HCT116 (cell line): Measurements from ENCODE around the gene SDE2. TPM values are rescaled to one million over a fixed set of nuclear protein-coding genes. Genes with fewer than 3 reads are reported as not detected.

Experiments
- ATAC-seq: fragments of 200-7000 bp; cut with Tn5 transposase; 2 replicates; pipeline ENCODE4 v1.9.1; 2020; ENCODE audit warnings: mild to moderate bottlenecking, moderate library complexity
- BruUV-seq: library from RNA; stranded (reverse); fragments of 400-500 nt; replicated peaks from 2 replicates; lab custom pipeline; 2021; lab: Mats Ljungman, UMichigan
- CTCF ChIA-PET: fragments of 300-600 bp; sonication (Branson Sonifier 250); formaldehyde crosslinking; loops from one replicate; lab custom pipeline; 2021; ENCODE audit warnings: antibody characterized with exemption; lab: Charles Lee
- POLR2A ChIA-PET: fragments of 300-600, 350-600 bp; sonication (Branson Sonifier 250); formaldehyde crosslinking; loops from one replicate; lab custom pipeline; 2021; ENCODE audit warnings: antibody characterized with exemption; lab: Charles Lee
- RAD21 ChIA-PET, 2 experiments: fragments of 300-600 bp; sonication (Branson Sonifier 250); formaldehyde crosslinking; loops; one replicate each; lab custom pipeline; 2023; ENCODE audit warnings: low total read pairs in 2 of 2; ENCODE audit not compliant: uncharacterized antibody in 2 of 2, unreplicated experiment in 2 of 2, low non-redundant PET in 1 of 2; lab: Charles Lee
- DNase-seq: peaks from one replicate; pipeline ENCODE4 v3.0.0-alpha.2; 2010; ENCODE audit warnings: low read depth, low spot score
- H2AFZ ChIP-seq: fragments of 200-600 bp; shearing (Covaris generic), sonication (generic); 2 replicates; pipeline ENCODE4 v1.6.1; 2017; ENCODE audit warnings: low read depth, mixed run types, mixed read lengths, antibody characterized with exemption, low read length; ENCODE audit not compliant: poor library complexity, severe bottlenecking
- H3K27ac ChIP-seq: 2 replicates; pipeline ENCODE4 v1.5.1; 2012; ENCODE audit warnings: low read depth, low read length
- H3K27me3 ChIP-seq: fragments of 200-600 bp; sonication (generic); 2 replicates; pipeline ENCODE4 v1.6.1; 2016; ENCODE audit warnings: mixed run types, low read length, mixed read lengths; ENCODE audit not compliant: insufficient read depth
- H3K36me3 ChIP-seq, 2 experiments: fragments of 200-500 bp in 1 of 2; fragments of 200-600 bp in 1 of 2; sonication (Bioruptor generic) in 1 of 2; sonication (generic) in 1 of 2; 2 replicates each; pipeline versions ENCODE4 v1.5.1 to v1.6.1; 2014 to 2016; ENCODE audit warnings: low read length in 2 of 2, inconsistent platforms in 1 of 2, mixed read lengths in 1 of 2, mixed run types in 1 of 2; ENCODE audit not compliant: insufficient read depth in 2 of 2, control insufficient read depth in 1 of 2
- H3K4me1 ChIP-seq, 2 experiments: fragments of 200-600 bp in 1 of 2; sonication (generic) in 1 of 2; 2 replicates each; pipeline versions ENCODE4 v1.5.1 to v1.6.1; 2012 to 2017; ENCODE audit warnings: low read length in 2 of 2, inconsistent platforms in 1 of 2, mild to moderate bottlenecking in 1 of 2, mixed read lengths in 1 of 2, mixed run types in 1 of 2, moderate library complexity in 1 of 2; ENCODE audit not compliant: insufficient read depth in 2 of 2, control insufficient read depth in 1 of 2
- H3K4me2 ChIP-seq: fragments of 200-600 bp; sonication (generic); 2 replicates; pipeline ENCODE4 v1.6.1; 2017; ENCODE audit warnings: mixed run types, low read length, mixed read lengths
- H3K4me3 ChIP-seq, 2 experiments: fragments of 200-600 bp in 1 of 2; sonication (generic) in 1 of 2; replicated peaks in 1 of 2; 2 replicates each; pipeline ENCODE4 v1.5.1; 2011 to 2016; ENCODE audit warnings: low read length in 2 of 2, control low read depth in 1 of 2, low read depth in 1 of 2, mild to moderate bottlenecking in 1 of 2, mixed read lengths in 1 of 2, mixed run types in 1 of 2
- H3K79me2 ChIP-seq: fragments of 200-600 bp; sonication (generic); 2 replicates; pipeline ENCODE4 v1.6.1; 2017; ENCODE audit warnings: mild to moderate bottlenecking, mixed run types, low read length, moderate library complexity, mixed read lengths; ENCODE audit not compliant: insufficient read depth
- H3K9ac ChIP-seq: fragments of 200-600 bp; sonication (generic); 2 replicates; pipeline ENCODE4 v1.6.1; 2016; ENCODE audit warnings: low read length, mixed read lengths
- H3K9me2 ChIP-seq: fragments of 200-600 bp; sonication (generic), shearing (Covaris generic); 2 replicates; pipeline ENCODE4 v1.6.1; 2017; ENCODE audit warnings: mixed run types, mild to moderate bottlenecking, moderate library complexity; ENCODE audit not compliant: insufficient read depth
- H3K9me3 ChIP-seq, 2 experiments: fragments of 200-500 bp in 1 of 2; fragments of 200-600 bp in 1 of 2; sonication (Bioruptor generic) in 1 of 2; sonication (generic) in 1 of 2; 2 replicates each; pipeline ENCODE4 v1.6.1; 2014 to 2017; ENCODE audit warnings: low read length in 2 of 2, mixed read lengths in 2 of 2, inconsistent platforms in 1 of 2, low read depth in 1 of 2, mild to moderate bottlenecking in 1 of 2, mixed run types in 1 of 2, moderate library complexity in 1 of 2; ENCODE audit not compliant: control insufficient read depth in 1 of 2, insufficient read depth in 1 of 2
- H4K20me1 ChIP-seq: fragments of 200-600 bp; sonication (generic), shearing (Covaris generic); 2 replicates; pipeline ENCODE4 v1.6.1; 2017; ENCODE audit warnings: mixed run types, mild to moderate bottlenecking, moderate library complexity; ENCODE audit not compliant: insufficient read depth
- CTCF ChIP-seq, 3 experiments: fragments of 200-600 bp in 1 of 3; sonication (generic) in 1 of 3; IDR thresholded peaks in 2 of 3; conservative IDR thresholded peaks in 1 of 3; 2 replicates each; pipeline ENCODE4 v1.5.1; 2012 to 2017; ENCODE audit warnings: low read depth in 2 of 3, low read length in 2 of 3, antibody characterized with exemption in 1 of 3, borderline replicate concordance in 1 of 3, control low read depth in 1 of 3, mild to moderate bottlenecking in 1 of 3, mixed read lengths in 1 of 3, mixed run types in 1 of 3, moderate library complexity in 1 of 3; ENCODE audit not compliant: insufficient read depth in 1 of 3
- EZH2phosphoT487 ChIP-seq: fragments of 200-600 bp; IDR thresholded peaks from 2 replicates; pipeline ENCODE4 v1.6.1; 2018; ENCODE audit warnings: antibody characterized with exemption, borderline replicate concordance
- FOSL1 ChIP-seq: IDR thresholded peaks from 2 replicates; pipeline ENCODE4 v1.6.1; 2012; ENCODE audit warnings: low read depth
- POLR2A ChIP-seq: IDR thresholded peaks from 2 replicates; pipeline ENCODE4 v1.7.0; 2011; ENCODE audit warnings: borderline replicate concordance; ENCODE audit not compliant: insufficient read depth, insufficient read length; ENCODE audit errors: extremely low read depth
- ZBTB33 ChIP-seq: IDR thresholded peaks from 2 replicates; pipeline ENCODE4 v1.6.1; 2011; ENCODE audit warnings: mild to moderate bottlenecking, low read length, moderate library complexity; ENCODE audit not compliant: insufficient replicate concordance; ENCODE audit errors: extremely low read depth
- ZNF274 ChIP-seq: fragments of 200-500 bp; sonication (Bioruptor generic); IDR thresholded peaks from 2 replicates; pipeline ENCODE4 v1.6.1; 2014; ENCODE audit warnings: mild to moderate bottlenecking, low read depth, low read length, inconsistent platforms
- intact Hi-C: fragments of 100-400 bp; cut with micrococcal nuclease; formaldehyde crosslinking; loops from 2 replicates; pipeline ENCODE4 v1.10.0; 2022
- total RNA-seq: library from RNA; stranded (reverse); gene quantifications from one replicate; pipeline ENCODE4 v1.2.1, GENCODE V29; 2021; ENCODE audit not compliant: unreplicated experiment
- TF ChIP-seq, protein P1 (sequence below): IDR thresholded peaks from 2 replicates; pipeline ENCODE4 v1.6.1; 2012
- TF ChIP-seq, protein P2 (sequence below): IDR thresholded peaks from 2 replicates; pipeline ENCODE4 v1.6.1; 2012

SDE2 gene
- total RNA-seq, 1 experiment from 2014 or later, result 22.5 TPM

DNA sequence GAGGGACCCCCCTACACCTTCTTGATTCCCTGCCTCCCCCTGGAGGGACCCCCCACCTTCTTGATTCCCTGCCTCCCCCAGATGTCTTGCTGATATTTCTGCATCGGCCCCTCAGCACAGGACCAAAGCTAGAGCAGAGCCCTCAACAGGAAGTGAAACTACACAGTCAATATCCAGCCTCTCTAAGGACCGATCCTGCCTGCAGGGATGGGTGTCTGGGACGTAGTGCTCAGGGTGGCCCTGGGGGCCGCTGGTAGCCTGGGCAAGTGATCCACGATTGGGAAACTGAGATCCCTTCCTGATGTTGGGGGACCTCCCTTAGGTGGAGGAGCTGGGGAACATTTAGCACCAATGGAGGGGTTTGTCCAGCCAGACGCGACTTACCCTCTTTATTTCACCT is 54.2 kb downstream of the SDE2 start:
- ChIA-PET RAD21 (no interaction called here), CTCF (no interaction called here), POLR2A (no interaction called here)
- DNase-seq, result no peak
- Histone ChIP-seq H3K9me2 (no peaks in the 10 kb centered on the region), H3K4me1 (no peaks in the 10 kb centered on the region), H3K9ac (no peak overlapping the region), H3K9me3 (no peaks in the 10 kb centered on the region), H3K36me3 (no peaks in the 10 kb centered on the region), H3K79me2 (no peaks in the 10 kb centered on the region), H3K27ac (no peak overlapping the region), H2AFZ (no peak overlapping the region), H4K20me1 (no peaks in the 10 kb centered on the region), H3K27me3 (no peaks in the 10 kb centered on the region), H3K4me3 (no peak overlapping the region), H3K4me2 (no peak overlapping the region)
- TF ChIP-seq POLR2A (no peak), FOSL1 (no peak), ZNF274 (no peak), ZBTB33 (no peak), CTCF (IDR thresholded peaks at IDR 0.05 in 2 of 3, conservative IDR thresholded peaks at IDR 0.05 in 1 of 3; ENCODE audit: borderline replicate concordance in 1 of 3, insufficient read depth in 1 of 3, low read depth in 2 of 3, low read length in 2 of 3) (no peak), EZH2phosphoT487 (no peak)
- TF ChIP-seq, protein P1, sequence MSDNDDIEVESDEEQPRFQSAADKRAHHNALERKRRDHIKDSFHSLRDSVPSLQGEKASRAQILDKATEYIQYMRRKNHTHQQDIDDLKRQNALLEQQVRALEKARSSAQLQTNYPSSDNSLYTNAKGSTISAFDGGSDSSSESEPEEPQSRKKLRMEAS, result no peak
- TF ChIP-seq, protein P2, sequence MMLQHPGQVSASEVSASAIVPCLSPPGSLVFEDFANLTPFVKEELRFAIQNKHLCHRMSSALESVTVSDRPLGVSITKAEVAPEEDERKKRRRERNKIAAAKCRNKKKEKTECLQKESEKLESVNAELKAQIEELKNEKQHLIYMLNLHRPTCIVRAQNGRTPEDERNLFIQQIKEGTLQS, result no peak
- intact Hi-C loops, result no loop called here
- no TSS peak for BruUV-seq
- ATAC-seq, result no peak
